Gastroesophageal sphincter (tissue), 3 donors: ENCODE results near the gene SPTBN5.

Experiments used
- POLR2A ChIP-seq, 2 donors: fragments of 450-650 bp; IDR thresholded peaks; one replicate each; pipeline ENCODE4 v1.6.1; 2017; ENCODE audit warnings: antibody characterized with exemption in 2 of 2, mild to moderate bottlenecking in 2 of 2, moderate library complexity in 1 of 2
- POLR2AphosphoS5 ChIP-seq: sonication (generic); formaldehyde crosslinking; IDR thresholded peaks from one replicate; pipeline ENCODE4 v1.6.1; 2017; ENCODE audit warnings: antibody characterized with exemption
- TF ChIP-seq, protein P1 (sequence below), 4 experiments: fragments of 200-600 bp in 2 of 4; fragments of 450-650 bp in 2 of 4; sonication (generic) in 1 of 4; IDR thresholded peaks; one replicate each; pipeline ENCODE4 v1.5.1; 2017 to 2019; ENCODE audit warnings: antibody characterized with exemption in 4 of 4, mild to moderate bottlenecking in 2 of 4, moderate library complexity in 2 of 4

DNA sequence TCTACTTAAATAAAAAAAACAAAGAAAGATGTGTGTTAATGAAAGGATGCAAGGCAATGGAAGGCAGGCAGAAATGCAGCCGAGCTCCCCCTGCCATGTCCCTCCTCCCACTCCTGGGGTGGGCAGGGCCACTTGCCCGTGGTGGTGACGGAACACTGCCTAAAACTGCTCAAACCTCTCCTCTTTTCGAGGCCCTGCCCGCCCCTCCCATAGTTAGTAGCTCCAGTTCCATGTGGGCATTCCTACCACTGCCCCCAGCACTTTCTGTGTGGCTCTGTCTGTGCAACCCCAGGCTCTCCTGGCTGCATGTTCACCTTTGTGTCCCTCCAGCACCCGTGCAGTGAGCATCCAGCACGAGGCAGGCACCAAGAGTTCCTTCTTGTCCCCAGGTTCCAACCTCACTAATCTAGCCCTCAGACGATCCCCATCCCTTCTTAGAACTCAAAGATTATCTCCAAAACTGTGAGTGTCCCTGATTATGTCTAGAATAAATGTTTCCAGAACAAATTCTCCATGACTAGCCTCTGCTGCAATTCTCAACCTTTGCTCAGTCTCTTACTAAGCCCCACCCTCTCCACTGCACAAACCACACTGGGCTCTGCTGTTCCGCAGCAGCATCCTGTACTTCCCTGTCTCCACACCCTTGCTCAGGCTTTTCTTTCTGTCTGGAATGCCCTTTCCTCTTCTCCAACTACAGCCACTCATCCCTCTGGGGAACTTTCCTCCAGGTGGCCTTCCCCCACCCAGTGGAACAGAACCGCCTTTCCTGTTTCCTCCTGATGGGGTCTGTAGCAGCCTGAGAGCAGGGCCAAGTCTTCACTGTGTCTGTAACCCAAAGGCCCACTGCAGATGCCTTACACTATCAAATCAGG lies 32.6 kb upstream of the SPTBN5 start:
- TF ChIP-seq, protein P1, sequence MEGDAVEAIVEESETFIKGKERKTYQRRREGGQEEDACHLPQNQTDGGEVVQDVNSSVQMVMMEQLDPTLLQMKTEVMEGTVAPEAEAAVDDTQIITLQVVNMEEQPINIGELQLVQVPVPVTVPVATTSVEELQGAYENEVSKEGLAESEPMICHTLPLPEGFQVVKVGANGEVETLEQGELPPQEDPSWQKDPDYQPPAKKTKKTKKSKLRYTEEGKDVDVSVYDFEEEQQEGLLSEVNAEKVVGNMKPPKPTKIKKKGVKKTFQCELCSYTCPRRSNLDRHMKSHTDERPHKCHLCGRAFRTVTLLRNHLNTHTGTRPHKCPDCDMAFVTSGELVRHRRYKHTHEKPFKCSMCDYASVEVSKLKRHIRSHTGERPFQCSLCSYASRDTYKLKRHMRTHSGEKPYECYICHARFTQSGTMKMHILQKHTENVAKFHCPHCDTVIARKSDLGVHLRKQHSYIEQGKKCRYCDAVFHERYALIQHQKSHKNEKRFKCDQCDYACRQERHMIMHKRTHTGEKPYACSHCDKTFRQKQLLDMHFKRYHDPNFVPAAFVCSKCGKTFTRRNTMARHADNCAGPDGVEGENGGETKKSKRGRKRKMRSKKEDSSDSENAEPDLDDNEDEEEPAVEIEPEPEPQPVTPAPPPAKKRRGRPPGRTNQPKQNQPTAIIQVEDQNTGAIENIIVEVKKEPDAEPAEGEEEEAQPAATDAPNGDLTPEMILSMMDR (IDR thresholded peaks at IDR 0.05): no peak
- TF ChIP-seq POLR2AphosphoS5 (no peak), POLR2A (IDR thresholded peaks at IDR 0.05) (no peak)
